SU-DHL-6 (cell line): ENCODE data around the gene RAPGEF4.

Source experiments
- H2AFZ ChIP-seq: fragments of 200-600 bp; sonication (generic); 2 replicates; pipeline ENCODE4 v1.6.1; 2014; ENCODE audit warnings: low read depth, mild to moderate bottlenecking, moderate library complexity, mixed read lengths, antibody characterized with exemption, low read length; ENCODE audit not compliant: severe bottlenecking
- H3F3A ChIP-seq: fragments of 200-600 bp; shearing (Covaris generic); 2 replicates; pipeline ENCODE4 v1.6.0; 2016; ENCODE audit warnings: antibody characterized with exemption, mild to moderate bottlenecking; ENCODE audit not compliant: insufficient read depth
- H3K27ac ChIP-seq: fragments of 200-600 bp; sonication (generic); 2 replicates; pipeline ENCODE4 v1.5.1; 2016; ENCODE audit warnings: low read depth, mild to moderate bottlenecking, low read length, moderate library complexity, mixed read lengths
- H3K27me3 ChIP-seq: fragments of 200-600 bp; sonication (generic), shearing (Covaris generic); 2 replicates; pipeline ENCODE4 v1.6.0; 2014; ENCODE audit warnings: mild to moderate bottlenecking, low read length
- H3K36me3 ChIP-seq: fragments of 200-600 bp; sonication (generic); 2 replicates; pipeline ENCODE4 v1.6.1; 2014; ENCODE audit warnings: mild to moderate bottlenecking, low read length, mixed read lengths
- H3K4me2 ChIP-seq: fragments of 300-600, 200-600 bp; shearing (Covaris generic), sonication (generic); 2 replicates; pipeline ENCODE4 v1.6.0; 2014; ENCODE audit warnings: low read length, low read depth, mild to moderate bottlenecking; ENCODE audit not compliant: poor library complexity, severe bottlenecking
- H3K4me3 ChIP-seq: fragments of 200-600 bp; sonication (generic); 2 replicates; pipeline ENCODE4 v1.5.1; 2014; ENCODE audit warnings: antibody characterized with exemption, low read length, mild to moderate bottlenecking, mixed read lengths; ENCODE audit not compliant: insufficient read depth, poor library complexity, severe bottlenecking
- H3K79me2 ChIP-seq: fragments of 200-600 bp; sonication (generic); 2 replicates; pipeline ENCODE4 v1.6.1; 2014; ENCODE audit warnings: mild to moderate bottlenecking, low read length, moderate library complexity; ENCODE audit not compliant: insufficient read depth
- H3K9ac ChIP-seq: fragments of 200-600 bp; sonication (generic); 2 replicates; pipeline ENCODE4 v1.7.0; 2014; ENCODE audit warnings: mild to moderate bottlenecking, low read length
- H3K9me2 ChIP-seq: fragments of 200-600 bp; sonication (generic); replicated peaks from 2 replicates; pipeline ENCODE4 v1.6.1; 2014; ENCODE audit warnings: low read length; ENCODE audit not compliant: insufficient read depth
- H3K9me3 ChIP-seq: fragments of 200-600 bp; sonication (generic); 2 replicates; pipeline ENCODE4 v1.6.1; 2014; ENCODE audit warnings: low read length, mixed read lengths; ENCODE audit not compliant: insufficient read depth
- H4K20me1 ChIP-seq: fragments of 200-600 bp; sonication (generic); 2 replicates; pipeline ENCODE4 v1.6.1; 2014; ENCODE audit warnings: low read depth, mild to moderate bottlenecking, antibody characterized with exemption, low read length, moderate library complexity, mixed read lengths
- EZH2phosphoT487 ChIP-seq: fragments of 200-600 bp; sonication (generic), shearing (Covaris generic); conservative IDR thresholded peaks from 2 replicates; pipeline ENCODE4 v1.6.1; 2018; ENCODE audit warnings: mild to moderate bottlenecking, antibody characterized with exemption, low read length, moderate library complexity, mixed read lengths
- TF ChIP-seq, protein P1 (sequence below): fragments of 200-600 bp; sonication (generic); IDR thresholded peaks from one replicate; pipeline ENCODE4 v1.5.1; 2017; ENCODE audit warnings: antibody characterized with exemption, mild to moderate bottlenecking, low read length, moderate library complexity; ENCODE audit not compliant: insufficient read depth, poor library complexity, severe bottlenecking

The RAPGEF4 gene

GRCh38 chr2:172761306-172761705 is 25.7 kb downstream of the RAPGEF4 start:
- Histone ChIP-seq H4K20me1 (no peaks in the 10 kb centered on the region), H3K27me3 (peaks cover 5% of the 10 kb centered on the region; the same call in 1 of the 2 replicates), H3K9me2 (no peaks in the 10 kb centered on the region), H3F3A (no peaks in the 10 kb centered on the region), H3K36me3 (no peaks in the 10 kb centered on the region), H3K27ac (no peak overlapping the region), H3K4me3 (no peak overlapping the region), H3K4me2 (no peak overlapping the region), H3K79me2 (no peaks in the 10 kb centered on the region), H2AFZ (no peak overlapping the region), H3K9ac (no peak overlapping the region), H3K9me3 (no peaks in the 10 kb centered on the region)
- TF ChIP-seq, protein P1, sequence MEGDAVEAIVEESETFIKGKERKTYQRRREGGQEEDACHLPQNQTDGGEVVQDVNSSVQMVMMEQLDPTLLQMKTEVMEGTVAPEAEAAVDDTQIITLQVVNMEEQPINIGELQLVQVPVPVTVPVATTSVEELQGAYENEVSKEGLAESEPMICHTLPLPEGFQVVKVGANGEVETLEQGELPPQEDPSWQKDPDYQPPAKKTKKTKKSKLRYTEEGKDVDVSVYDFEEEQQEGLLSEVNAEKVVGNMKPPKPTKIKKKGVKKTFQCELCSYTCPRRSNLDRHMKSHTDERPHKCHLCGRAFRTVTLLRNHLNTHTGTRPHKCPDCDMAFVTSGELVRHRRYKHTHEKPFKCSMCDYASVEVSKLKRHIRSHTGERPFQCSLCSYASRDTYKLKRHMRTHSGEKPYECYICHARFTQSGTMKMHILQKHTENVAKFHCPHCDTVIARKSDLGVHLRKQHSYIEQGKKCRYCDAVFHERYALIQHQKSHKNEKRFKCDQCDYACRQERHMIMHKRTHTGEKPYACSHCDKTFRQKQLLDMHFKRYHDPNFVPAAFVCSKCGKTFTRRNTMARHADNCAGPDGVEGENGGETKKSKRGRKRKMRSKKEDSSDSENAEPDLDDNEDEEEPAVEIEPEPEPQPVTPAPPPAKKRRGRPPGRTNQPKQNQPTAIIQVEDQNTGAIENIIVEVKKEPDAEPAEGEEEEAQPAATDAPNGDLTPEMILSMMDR, result no peak

GRCh38 chr2:172762574-172762973 is 26.9 kb downstream of the RAPGEF4 start:
- Histone ChIP-seq H3K27ac (no peak overlapping the region), H3K4me2 (no peak overlapping the region), H3K9me2 (no peaks in the 10 kb centered on the region), H3K9me3 (no peaks in the 10 kb centered on the region), H3K79me2 (no peaks in the 10 kb centered on the region), H4K20me1 (no peaks in the 10 kb centered on the region), H3F3A (no peaks in the 10 kb centered on the region), H3K4me3 (no peak overlapping the region), H3K27me3 (peaks cover 5% of the 10 kb centered on the region; the same call in 1 of the 2 replicates), H3K9ac (no peak overlapping the region), H2AFZ (no peak overlapping the region), H3K36me3 (no peaks in the 10 kb centered on the region)
- no peak for TF ChIP-seq EZH2phosphoT487
- TF ChIP-seq, protein P1, result no peak

DNA sequence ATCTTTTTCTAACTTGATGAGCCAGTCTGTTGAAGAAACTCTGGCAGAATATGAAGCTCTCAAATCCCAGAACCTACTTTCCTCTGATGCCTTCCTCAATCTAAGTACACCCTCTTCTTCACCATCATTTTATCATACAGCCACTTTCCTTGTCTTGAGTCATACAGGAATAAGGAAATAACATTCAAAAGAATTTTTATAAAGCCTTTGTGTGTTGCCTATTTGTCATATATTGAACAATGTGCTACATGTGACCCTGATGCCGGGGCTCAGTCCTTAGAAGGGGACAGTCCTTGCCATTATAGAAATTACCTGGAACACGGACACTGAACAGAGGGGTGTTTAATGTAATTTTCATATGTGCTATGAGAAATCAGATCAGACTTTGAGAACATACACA is 27.4 kb downstream of the RAPGEF4 start:
- H3K79me2 ChIP-seq, result no peaks in the 10 kb centered on the region
- no peak overlapping the region for H2AFZ ChIP-seq
- no peaks in the 10 kb centered on the region for H4K20me1 ChIP-seq
- H3K9me2 ChIP-seq, result no peaks in the 10 kb centered on the region
- no peaks in the 10 kb centered on the region for H3K36me3 ChIP-seq
- H3K27me3 ChIP-seq, result peaks cover 5% of the 10 kb centered on the region; the same call in 1 of the 2 replicates
- TF ChIP-seq, protein P1, result no peak
- TF ChIP-seq EZH2phosphoT487, result no peak
- H3F3A ChIP-seq, result no peaks in the 10 kb centered on the region
- H3K27ac ChIP-seq, result no peak overlapping the region
- no peak overlapping the region for H3K9ac ChIP-seq
- H3K9me3 ChIP-seq, result no peaks in the 10 kb centered on the region
- no peak overlapping the region for H3K4me3 ChIP-seq
- no peak overlapping the region for H3K4me2 ChIP-seq
